GM12878 (cell line): ENCODE measurements around the gene PVALEF.

Experiments used
- CBX3 ChIP-seq: fragments of 200-600 bp; sonication (generic); IDR thresholded peaks from 2 replicates; pipeline ENCODE4 v1.6.1; 2016; ENCODE audit warnings: low read depth, borderline replicate concordance
- KDM1A ChIP-seq: fragments of 200-600 bp; sonication (generic); IDR thresholded peaks from 2 replicates; pipeline ENCODE4 v1.6.1; 2016; ENCODE audit warnings: borderline replicate concordance
- MYC ChIP-seq: IDR thresholded peaks from 2 replicates; pipeline ENCODE4 v1.6.1; 2011; ENCODE audit warnings: mild to moderate bottlenecking, low read length, moderate library complexity, inconsistent platforms; ENCODE audit not compliant: insufficient read depth, insufficient replicate concordance, insufficient read length, severe bottlenecking
- NKRF ChIP-seq: fragments of 450-650 bp; conservative IDR thresholded peaks from 2 replicates; pipeline ENCODE4 v1.6.1; 2017; ENCODE audit warnings: mild to moderate bottlenecking, moderate library complexity
- POLR2A ChIP-seq: IDR thresholded peaks from 2 replicates; pipeline ENCODE4 v1.6.1; 2011; ENCODE audit warnings: low read depth, mild to moderate bottlenecking, low read length

- TF ChIP-seq POLR2A (no peak), NKRF (no peak), CBX3 (no peak), KDM1A (no peak), MYC (no peak)
Observed at GRCh38 chr17:81221371-81221841, 56.1 kb downstream of the PVALEF start.
